Measurements from ENCODE around the gene FCN3.

FCN3 gene

DNA sequence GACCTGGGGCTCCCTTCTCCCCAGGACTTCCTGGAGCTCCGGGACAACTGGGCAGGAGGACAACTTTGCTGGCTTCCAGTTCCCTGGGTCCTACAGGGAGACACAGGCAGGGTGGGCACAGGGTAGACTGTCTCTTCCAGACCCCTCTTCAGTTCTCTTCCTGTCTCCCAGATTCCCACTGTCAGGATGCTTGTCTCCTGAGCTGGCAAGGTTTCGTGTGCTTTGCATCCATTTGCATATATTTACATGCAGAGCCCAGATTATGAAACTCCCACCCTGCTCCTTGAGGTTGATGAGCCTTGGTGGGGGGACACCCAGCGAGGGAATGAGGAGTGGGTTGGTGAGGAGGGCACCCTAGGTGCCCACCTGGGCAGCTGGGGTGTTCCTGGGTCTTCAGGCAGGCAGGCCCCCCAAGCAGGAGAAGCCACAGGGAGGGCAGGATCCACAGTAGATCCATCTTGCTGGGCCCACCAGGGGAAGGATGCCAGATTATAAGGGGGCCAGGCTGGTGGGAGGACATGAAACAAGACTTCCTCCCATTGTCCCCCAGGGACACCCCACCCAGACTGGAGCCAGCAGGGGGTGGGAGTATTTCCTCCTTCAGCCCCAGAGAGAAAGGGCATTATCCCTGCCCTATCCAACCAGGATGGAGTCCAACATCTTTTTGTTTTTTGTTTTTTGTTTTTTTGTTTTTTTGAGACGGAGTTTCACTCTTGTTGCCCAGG is at the start of gene FCN3:
Gene FCN3 (minus strand): TSS at position 463 of the 725 bp plus-strand sequence. CDS start 6 bp downstream, at position 457.
- Histone ChIP-seq H3K36me3 (ENCODE audit: control insufficient read depth, insufficient read depth, low read length) (no peaks in the 10 kb centered on the region), H3K9ac (ENCODE audit: low read depth, low read length) (no peak within 1 kb of the TSS), H3K4me1 (ENCODE audit: control insufficient read depth, insufficient read depth, low read length) (no peaks in the 10 kb centered on the region), H3K9me3 (ENCODE audit: control insufficient read depth, insufficient read depth, low read length) (no peaks in the 10 kb centered on the region), H3K4me3 (ENCODE audit: low read depth, low read length) (no peak within 1 kb of the TSS), H3K27me3 (ENCODE audit: control insufficient read depth, insufficient read depth, low read length) (no peaks in the 10 kb centered on the region), H3K27ac (ENCODE audit: low read depth, low read length) (no peak within 1 kb of the TSS)

DNA sequence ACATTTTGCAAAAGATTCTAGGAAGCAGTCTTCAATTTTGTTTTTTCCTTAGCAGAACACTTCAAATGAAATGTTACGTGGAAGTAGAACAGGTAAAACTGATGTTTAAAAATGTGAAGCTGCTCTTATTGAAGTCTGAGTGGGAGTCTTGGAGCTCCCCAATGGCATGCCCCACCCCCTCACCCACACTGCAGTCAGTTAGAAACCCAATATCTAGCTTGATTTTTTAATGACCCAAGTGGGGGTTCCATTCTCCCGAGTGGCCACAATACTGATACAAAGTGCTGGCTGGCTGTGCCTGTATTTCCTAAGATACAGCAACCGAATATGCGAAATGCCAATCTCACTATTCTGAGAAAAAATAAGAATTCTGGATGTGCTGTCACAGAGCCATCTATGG is 49.1 kb upstream of the FCN3 start:
- peaks cover 23% of the 10 kb centered on the region for H3K36me3 ChIP-seq (ENCODE audit: control insufficient read depth, insufficient read depth, low read length)
- no peaks in the 10 kb centered on the region for H3K9me3 ChIP-seq (ENCODE audit: control insufficient read depth, insufficient read depth, low read length)
- no peak overlapping the region for H3K9ac ChIP-seq (ENCODE audit: low read depth, low read length)
- H3K27me3 ChIP-seq (ENCODE audit: control insufficient read depth, insufficient read depth, low read length): no peaks in the 10 kb centered on the region
- no peak overlapping the region for H3K27ac ChIP-seq (ENCODE audit: low read depth, low read length)
- H3K4me1 ChIP-seq (ENCODE audit: control insufficient read depth, insufficient read depth, low read length): peaks cover 30% of the 10 kb centered on the region
- no peak overlapping the region for H3K4me3 ChIP-seq (ENCODE audit: low read depth, low read length)

DNA sequence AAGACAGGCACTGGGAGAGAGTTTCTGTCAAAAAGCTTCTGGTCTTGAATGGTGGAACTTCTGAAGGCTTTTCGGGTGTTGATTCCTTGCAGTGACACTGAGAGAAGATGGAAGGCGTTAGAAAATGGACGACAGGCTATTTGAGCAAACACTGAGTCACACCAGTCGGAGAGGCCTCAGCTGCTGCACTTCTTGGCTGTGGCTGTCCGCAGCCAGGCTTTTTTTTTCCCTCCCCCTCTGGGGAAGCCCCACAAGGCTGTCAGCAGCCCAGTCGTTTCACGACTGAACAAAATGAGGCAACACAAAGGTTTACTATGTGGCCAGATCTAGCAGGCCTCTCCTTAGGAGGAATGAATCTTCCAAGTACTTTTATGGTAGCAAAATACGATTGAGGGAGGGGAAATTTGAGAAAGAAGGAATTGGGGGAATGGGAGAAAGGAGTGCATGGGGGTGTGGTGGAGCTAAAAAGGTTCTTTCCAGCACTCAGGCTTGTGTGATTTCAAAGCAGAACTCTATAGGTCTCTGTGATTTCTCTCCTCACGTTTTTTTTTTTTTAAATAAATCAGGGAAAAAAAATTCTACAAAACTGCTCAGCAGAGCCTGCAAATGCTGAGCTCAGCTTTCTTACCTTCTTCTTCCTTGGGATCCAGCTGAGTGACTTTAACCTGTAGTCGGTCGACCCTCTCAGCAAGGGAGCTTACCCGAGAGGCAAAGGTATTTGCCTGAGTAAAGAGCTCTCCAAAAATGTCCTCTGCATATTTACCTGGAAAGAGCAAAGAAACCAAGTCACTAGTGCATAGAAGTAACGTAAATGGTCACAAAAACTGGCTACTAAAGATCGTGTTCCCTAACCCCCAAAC is 43.9 kb upstream of the FCN3 start:
- Histone ChIP-seq H3K9me3 (ENCODE audit: control insufficient read depth, insufficient read depth, low read length) (no peaks in the 10 kb centered on the region), H3K27me3 (ENCODE audit: control insufficient read depth, insufficient read depth, low read length) (no peaks in the 10 kb centered on the region), H3K4me3 (ENCODE audit: low read depth, low read length) (no peak overlapping the region), H3K4me1 (ENCODE audit: control insufficient read depth, insufficient read depth, low read length) (peaks cover 20% of the 10 kb centered on the region), H3K27ac (ENCODE audit: low read depth, low read length) (peak overlapping the region; percentile 71), H3K9ac (ENCODE audit: low read depth, low read length) (peak overlapping the region; percentile 6; the same call in 1 of the 2 replicates), H3K36me3 (ENCODE audit: control insufficient read depth, insufficient read depth, low read length) (peaks cover 41% of the 10 kb centered on the region)

DNA sequence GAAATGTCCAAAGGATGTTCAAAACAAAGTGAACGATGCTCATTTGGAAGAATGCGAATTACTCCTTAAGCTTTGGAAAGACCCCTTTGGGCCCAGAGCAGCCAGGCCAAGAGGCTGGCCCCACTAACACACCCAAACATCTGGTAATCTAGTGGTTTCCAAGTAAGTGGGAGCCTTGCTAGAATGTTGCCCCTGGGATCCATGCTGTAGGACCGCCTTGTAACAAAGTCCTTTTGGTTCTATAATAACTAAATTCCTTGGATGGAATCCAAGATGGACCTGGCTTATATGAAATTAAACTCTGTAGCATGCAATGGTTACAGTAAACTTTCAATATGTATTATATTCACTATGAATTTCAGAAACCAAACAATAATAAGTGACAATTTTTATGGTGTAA is 43.1 kb upstream of the FCN3 start:
- Histone ChIP-seq H3K27me3 (ENCODE audit: control insufficient read depth, insufficient read depth, low read length) (no peaks in the 10 kb centered on the region), H3K36me3 (ENCODE audit: control insufficient read depth, insufficient read depth, low read length) (peaks cover 49% of the 10 kb centered on the region), H3K4me1 (ENCODE audit: control insufficient read depth, insufficient read depth, low read length) (peaks cover 20% of the 10 kb centered on the region), H3K27ac (ENCODE audit: low read depth, low read length) (peak overlapping the region; percentile 71), H3K9me3 (ENCODE audit: control insufficient read depth, insufficient read depth, low read length) (no peaks in the 10 kb centered on the region), H3K9ac (ENCODE audit: low read depth, low read length) (no peak overlapping the region), H3K4me3 (ENCODE audit: low read depth, low read length) (no peak overlapping the region)

DNA sequence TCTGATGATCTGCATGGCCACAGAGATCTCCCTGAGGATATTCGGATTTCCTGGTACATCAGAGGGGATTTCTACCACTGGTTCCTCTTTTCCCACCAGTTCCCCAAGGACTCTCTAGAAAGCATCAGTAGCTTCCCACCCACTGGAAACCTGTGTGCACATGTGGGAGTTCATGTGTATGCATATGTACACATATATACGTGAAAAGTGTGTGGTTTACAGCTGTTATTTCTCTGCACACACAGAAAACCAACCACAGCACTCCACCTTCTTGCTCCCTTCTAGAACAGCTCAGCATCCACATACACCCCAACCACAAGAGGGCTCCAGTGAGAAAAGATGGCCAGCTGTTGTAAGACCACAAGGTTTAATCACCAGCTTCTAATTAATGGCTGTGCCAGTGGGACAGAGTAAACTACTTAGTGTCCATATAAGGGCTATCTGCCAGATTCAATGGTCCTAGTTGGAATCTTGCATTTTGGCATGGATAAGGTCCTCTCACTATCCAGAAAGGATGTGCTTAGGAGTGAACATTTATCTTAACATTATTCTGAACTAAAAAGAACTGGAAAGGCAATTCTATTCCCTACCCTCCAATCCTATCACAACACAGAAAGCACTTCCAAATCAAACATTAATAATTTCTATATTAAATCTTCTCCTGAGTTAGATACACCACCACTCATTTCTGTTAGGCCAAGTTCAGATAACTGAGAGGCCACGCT is 41.9 kb upstream of the FCN3 start:
- H3K9me3 ChIP-seq (ENCODE audit: control insufficient read depth, insufficient read depth, low read length): no peaks in the 10 kb centered on the region
- H3K27me3 ChIP-seq (ENCODE audit: control insufficient read depth, insufficient read depth, low read length): no peaks in the 10 kb centered on the region
- peaks cover 61% of the 10 kb centered on the region for H3K36me3 ChIP-seq (ENCODE audit: control insufficient read depth, insufficient read depth, low read length)
- peaks cover 20% of the 10 kb centered on the region for H3K4me1 ChIP-seq (ENCODE audit: control insufficient read depth, insufficient read depth, low read length)
- H3K4me3 ChIP-seq (ENCODE audit: low read depth, low read length): no peak overlapping the region
- no peak overlapping the region for H3K9ac ChIP-seq (ENCODE audit: low read depth, low read length)
- no peak overlapping the region for H3K27ac ChIP-seq (ENCODE audit: low read depth, low read length)

DNA sequence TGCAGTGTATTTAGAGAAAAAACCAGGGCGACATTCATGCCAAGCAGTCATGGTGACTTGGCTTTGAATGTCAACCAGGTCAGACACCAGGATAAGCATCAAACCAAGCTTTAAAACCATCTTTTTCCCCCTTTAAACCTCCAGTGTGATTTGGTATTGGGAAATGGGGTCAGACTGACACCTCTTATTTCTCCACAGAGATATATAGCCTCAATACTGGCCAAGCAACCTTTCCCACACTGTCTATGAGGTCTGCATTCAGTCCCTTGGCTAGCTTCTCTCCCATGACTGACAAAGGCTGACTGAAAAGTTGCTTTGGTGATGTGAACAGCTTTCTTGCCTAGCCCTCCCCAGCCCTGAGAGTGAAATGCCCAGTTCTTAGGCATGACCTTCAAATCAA is 39.5 kb upstream of the FCN3 start:
- no peak overlapping the region for H3K4me3 ChIP-seq (ENCODE audit: low read depth, low read length)
- H3K4me1 ChIP-seq (ENCODE audit: control insufficient read depth, insufficient read depth, low read length): peaks cover 8% of the 10 kb centered on the region
- H3K27me3 ChIP-seq (ENCODE audit: control insufficient read depth, insufficient read depth, low read length): no peaks in the 10 kb centered on the region
- no peak overlapping the region for H3K27ac ChIP-seq (ENCODE audit: low read depth, low read length)
- H3K36me3 ChIP-seq (ENCODE audit: control insufficient read depth, insufficient read depth, low read length): peaks cover 81% of the 10 kb centered on the region
- no peaks in the 10 kb centered on the region for H3K9me3 ChIP-seq (ENCODE audit: control insufficient read depth, insufficient read depth, low read length)
- no peak overlapping the region for H3K9ac ChIP-seq (ENCODE audit: low read depth, low read length)

DNA sequence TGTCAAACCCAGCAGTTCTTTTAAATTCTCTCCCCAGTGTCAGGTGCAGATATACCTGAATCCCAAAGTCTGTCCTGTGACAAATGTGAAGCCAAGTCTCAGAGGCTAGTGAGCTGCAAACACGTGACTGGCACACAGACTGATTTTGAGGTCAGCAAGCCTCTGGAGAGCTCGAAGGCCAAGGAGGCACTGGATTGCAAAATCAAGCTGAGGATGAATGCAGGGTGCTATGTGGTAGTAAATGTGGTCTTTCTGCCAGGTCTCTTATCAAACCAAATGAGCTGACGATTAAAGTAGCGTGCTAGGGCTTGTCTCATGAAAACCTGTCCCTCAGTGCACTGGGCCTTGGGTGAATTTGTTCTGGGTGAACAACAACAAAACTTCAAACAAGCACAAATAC is 38.4 kb upstream of the FCN3 start:
- peaks cover 88% of the 10 kb centered on the region for H3K36me3 ChIP-seq (ENCODE audit: control insufficient read depth, insufficient read depth, low read length)
- no peak overlapping the region for H3K9ac ChIP-seq (ENCODE audit: low read depth, low read length)
- no peak overlapping the region for H3K27ac ChIP-seq (ENCODE audit: low read depth, low read length)
- no peaks in the 10 kb centered on the region for H3K4me1 ChIP-seq (ENCODE audit: control insufficient read depth, insufficient read depth, low read length)
- no peak overlapping the region for H3K4me3 ChIP-seq (ENCODE audit: low read depth, low read length)
- no peaks in the 10 kb centered on the region for H3K9me3 ChIP-seq (ENCODE audit: control insufficient read depth, insufficient read depth, low read length)
- no peaks in the 10 kb centered on the region for H3K27me3 ChIP-seq (ENCODE audit: control insufficient read depth, insufficient read depth, low read length)

DNA sequence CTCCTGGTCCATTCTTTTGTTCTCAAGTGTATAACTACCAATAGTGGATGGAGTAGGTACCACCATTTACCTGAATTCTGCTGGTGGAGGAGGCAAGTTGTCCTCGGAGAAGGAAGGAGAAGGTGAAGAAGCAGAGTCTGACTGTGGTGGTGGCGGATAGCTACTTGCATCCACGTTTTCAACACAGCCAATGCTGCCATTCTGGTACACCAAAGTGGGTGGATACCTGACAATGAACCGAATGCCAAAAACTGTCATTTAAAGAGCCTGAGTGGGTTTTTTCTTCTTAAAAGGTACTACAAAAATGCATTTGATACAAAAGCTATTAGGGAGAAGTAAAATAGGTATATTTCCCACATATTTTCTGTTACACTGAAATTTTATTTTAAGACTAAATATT is 37.9 kb upstream of the FCN3 start:
- H3K9ac ChIP-seq (ENCODE audit: low read depth, low read length): no peak overlapping the region
- no peak overlapping the region for H3K4me3 ChIP-seq (ENCODE audit: low read depth, low read length)
- no peak overlapping the region for H3K27ac ChIP-seq (ENCODE audit: low read depth, low read length)
- H3K9me3 ChIP-seq (ENCODE audit: control insufficient read depth, insufficient read depth, low read length): no peaks in the 10 kb centered on the region
- no peaks in the 10 kb centered on the region for H3K27me3 ChIP-seq (ENCODE audit: control insufficient read depth, insufficient read depth, low read length)
- H3K4me1 ChIP-seq (ENCODE audit: control insufficient read depth, insufficient read depth, low read length): no peaks in the 10 kb centered on the region
- H3K36me3 ChIP-seq (ENCODE audit: control insufficient read depth, insufficient read depth, low read length): peaks cover 88% of the 10 kb centered on the region

DNA sequence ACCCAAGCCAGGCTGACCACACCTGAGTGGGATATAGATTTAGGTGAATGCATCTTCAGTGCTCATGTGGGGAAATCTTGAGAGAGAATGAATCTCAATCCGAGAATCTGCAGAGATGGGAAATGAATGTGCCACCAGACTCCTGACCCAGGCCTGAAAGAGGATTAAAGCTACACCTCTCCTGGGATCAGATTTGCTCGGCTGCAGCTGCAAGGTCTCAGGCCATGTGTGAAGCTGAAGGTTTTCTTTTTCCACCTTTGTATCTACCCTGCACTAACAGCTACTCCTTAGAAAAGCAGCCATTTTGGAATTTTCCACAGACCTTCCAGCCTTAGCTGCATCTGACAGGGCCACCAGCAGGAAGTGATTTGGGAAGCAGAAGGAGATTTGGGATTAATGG is 36.1 kb upstream of the FCN3 start:
- no peak overlapping the region for H3K4me3 ChIP-seq (ENCODE audit: low read depth, low read length)
- no peak overlapping the region for H3K27ac ChIP-seq (ENCODE audit: low read depth, low read length)
- no peaks in the 10 kb centered on the region for H3K27me3 ChIP-seq (ENCODE audit: control insufficient read depth, insufficient read depth, low read length)
- peaks cover 84% of the 10 kb centered on the region for H3K36me3 ChIP-seq (ENCODE audit: control insufficient read depth, insufficient read depth, low read length)
- H3K4me1 ChIP-seq (ENCODE audit: control insufficient read depth, insufficient read depth, low read length): peaks cover 6% of the 10 kb centered on the region
- H3K9ac ChIP-seq (ENCODE audit: low read depth, low read length): no peak overlapping the region
- no peaks in the 10 kb centered on the region for H3K9me3 ChIP-seq (ENCODE audit: control insufficient read depth, insufficient read depth, low read length)

DNA sequence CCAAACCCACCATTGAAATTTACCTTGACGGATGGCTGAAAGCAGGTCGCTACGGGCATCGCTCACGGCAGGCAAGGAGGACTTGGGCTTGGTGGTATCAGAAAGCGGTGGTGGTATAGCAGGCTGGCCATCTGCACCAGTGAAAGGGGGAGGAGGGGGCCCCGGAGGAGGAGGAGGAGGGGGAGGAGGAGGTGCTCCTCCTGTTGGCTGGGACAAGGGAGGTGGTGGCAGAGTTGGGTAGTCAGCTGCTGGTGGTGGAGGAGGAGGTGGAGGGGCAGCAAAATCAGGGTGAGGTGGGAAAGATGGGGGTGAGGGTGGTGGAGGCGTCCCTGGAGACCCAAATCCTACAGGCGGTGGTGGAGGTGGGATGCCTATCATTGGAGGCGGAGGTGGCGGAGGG is 35.0 kb upstream of the FCN3 start:
- H3K27ac ChIP-seq (ENCODE audit: low read depth, low read length): no peak overlapping the region
- H3K36me3 ChIP-seq (ENCODE audit: control insufficient read depth, insufficient read depth, low read length): peaks cover 73% of the 10 kb centered on the region
- no peak overlapping the region for H3K4me3 ChIP-seq (ENCODE audit: low read depth, low read length)
- no peaks in the 10 kb centered on the region for H3K27me3 ChIP-seq (ENCODE audit: control insufficient read depth, insufficient read depth, low read length)
- H3K4me1 ChIP-seq (ENCODE audit: control insufficient read depth, insufficient read depth, low read length): peaks cover 17% of the 10 kb centered on the region
- no peak overlapping the region for H3K9ac ChIP-seq (ENCODE audit: low read depth, low read length)
- H3K9me3 ChIP-seq (ENCODE audit: control insufficient read depth, insufficient read depth, low read length): no peaks in the 10 kb centered on the region

DNA sequence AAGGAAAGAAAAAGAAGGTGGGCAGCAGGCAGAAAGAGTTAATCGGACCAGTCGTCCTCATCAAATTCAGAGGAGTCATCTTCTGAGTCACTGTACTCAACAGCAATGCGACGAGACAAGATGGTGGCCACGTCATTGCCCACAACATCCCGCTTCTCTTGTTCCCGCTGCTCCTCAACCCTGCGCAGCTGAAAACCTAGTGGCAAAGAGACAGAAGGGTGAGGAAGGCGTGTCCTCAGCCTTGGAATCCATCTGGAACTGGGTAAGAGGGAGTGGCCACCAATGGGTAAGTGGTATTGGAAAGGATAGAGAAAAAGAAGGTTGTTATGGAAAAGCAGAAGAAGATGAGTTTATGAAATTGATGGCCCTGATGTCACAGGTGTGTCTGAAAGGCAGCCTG is 33.5 kb upstream of the FCN3 start:
- H3K4me1 ChIP-seq (ENCODE audit: control insufficient read depth, insufficient read depth, low read length): peaks cover 30% of the 10 kb centered on the region
- H3K9ac ChIP-seq (ENCODE audit: low read depth, low read length): no peak overlapping the region
- no peaks in the 10 kb centered on the region for H3K27me3 ChIP-seq (ENCODE audit: control insufficient read depth, insufficient read depth, low read length)
- no peak overlapping the region for H3K27ac ChIP-seq (ENCODE audit: low read depth, low read length)
- no peaks in the 10 kb centered on the region for H3K9me3 ChIP-seq (ENCODE audit: control insufficient read depth, insufficient read depth, low read length)
- H3K4me3 ChIP-seq (ENCODE audit: low read depth, low read length): no peak overlapping the region
- H3K36me3 ChIP-seq (ENCODE audit: control insufficient read depth, insufficient read depth, low read length): peaks cover 58% of the 10 kb centered on the region

Measured in HUES48 (cell line).